T-helper 17 cell (primary cell): ENCODE data around the gene RPN2. TPM values are rescaled to one million over a fixed set of nuclear protein-coding genes. Genes with fewer than 3 reads are reported as not detected.

Source experiments
- ATAC-seq: fragments of 150-1000 bp; cut with Tn5 transposase; 2 replicates; pipeline ENCODE4 v1.10.0; 2021; ENCODE audit warnings: mild to moderate bottlenecking, moderate library complexity
- DNase-seq, 3 donors: peaks; one replicate each; pipeline versions ENCODE4 v3.0.0 to v3.0.0-alpha.2; 2020 to 2021
- H3K9me3 ChIP-seq: one replicate; pipeline ENCODE4 v1.7.0; 2013; ENCODE audit warnings: low read length, mild to moderate bottlenecking; ENCODE audit not compliant: control insufficient read depth, poor library complexity, severe bottlenecking
- H3K27ac Mint-ChIP-seq: one replicate; pipeline ENCODE4 v1.8.0; 2022; ENCODE audit warnings: mild to moderate bottlenecking, moderate library complexity, mixed read lengths
- H3K27me3 Mint-ChIP-seq: one replicate; pipeline ENCODE4 v1.8.0; 2022; ENCODE audit warnings: mixed read lengths
- H3K36me3 Mint-ChIP-seq: one replicate; pipeline ENCODE4 v1.8.0; 2022; ENCODE audit warnings: low read depth, mixed read lengths
- H3K4me1 Mint-ChIP-seq: one replicate; pipeline ENCODE4 v1.8.0; 2022; ENCODE audit warnings: mild to moderate bottlenecking, mixed read lengths
- H3K4me3 Mint-ChIP-seq: one replicate; pipeline ENCODE4 v1.8.0; 2022; ENCODE audit warnings: mild to moderate bottlenecking, moderate library complexity, mixed read lengths
- total RNA-seq, 4 donors: library from RNA in 2 of 4; stranded (reverse) in 2 of 4; gene quantifications; one replicate each; pipeline ENCODE4 v1.2.3 and lab custom pipeline; 2022 to 2026

Gene RPN2
- total RNA-seq, 2 donors from 2014 or later, result 107 to 120 TPM

DNA sequence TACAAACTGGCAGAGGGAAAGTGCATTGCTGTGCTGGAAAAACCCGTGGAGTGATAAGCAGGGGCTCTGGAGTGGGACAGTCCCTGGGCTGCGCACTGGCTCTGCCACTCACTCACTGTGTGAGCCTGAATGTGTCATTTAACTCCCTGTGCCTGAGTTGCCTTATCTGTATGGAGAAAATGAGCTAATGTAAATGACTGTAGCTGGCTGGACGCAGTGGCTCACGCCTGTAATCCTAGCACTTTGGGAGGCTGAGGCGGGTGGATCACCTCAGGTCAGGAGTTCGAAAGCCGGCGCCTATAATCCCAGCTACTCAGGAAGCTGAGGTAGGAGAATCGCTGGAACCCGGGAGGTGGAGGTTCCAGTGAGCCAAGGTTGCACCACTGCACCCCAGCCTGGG, 18.4 kb upstream of the RPN2 start:
- ATAC-seq, result no peak
- peaks cover 2% of the 10 kb centered on the region for H3K36me3 Mint-ChIP-seq

DNA sequence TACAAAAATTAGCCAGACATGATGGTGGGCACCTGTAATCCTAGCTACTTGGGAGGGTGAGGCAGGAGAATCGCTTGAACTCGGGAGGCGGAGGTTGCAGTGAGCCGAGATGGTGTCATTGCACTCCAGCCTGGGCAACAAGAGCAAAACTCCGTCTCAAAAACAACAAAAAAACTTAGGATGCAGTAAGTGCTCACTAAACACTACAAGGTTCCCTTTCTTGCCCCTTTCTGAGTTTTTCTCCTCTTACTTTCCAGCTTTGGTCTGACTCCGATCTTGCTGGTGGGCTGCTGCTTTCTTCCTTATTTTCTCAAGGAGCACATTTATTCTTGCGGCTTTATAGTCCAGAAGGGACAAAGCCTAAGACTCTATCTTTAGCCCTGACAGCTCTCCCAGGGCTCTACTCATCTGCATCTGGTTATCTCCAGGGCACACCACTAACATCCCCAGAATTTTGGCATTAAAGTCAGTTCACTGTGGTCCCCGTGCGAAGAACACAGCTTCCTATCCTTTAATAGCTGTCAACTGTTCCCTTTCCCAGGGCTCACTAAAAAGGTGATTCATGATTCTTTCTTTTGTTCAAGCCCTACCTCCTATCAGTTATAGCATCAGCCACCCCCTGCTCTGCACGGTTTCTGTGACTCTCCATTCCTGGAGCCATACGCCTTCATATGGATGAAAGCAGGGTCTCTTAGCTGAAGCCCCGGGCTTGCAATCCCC, 17.1 kb upstream of the RPN2 start:
- ATAC-seq (no peak), DNase-seq (no peak)
- peak overlapping the region; percentile 16 for H3K27ac Mint-ChIP-seq
- peaks cover 10% of the 10 kb centered on the region for H3K27me3 Mint-ChIP-seq
- no peak overlapping the region for H3K4me3 Mint-ChIP-seq
- H3K36me3 Mint-ChIP-seq, result peaks cover 2% of the 10 kb centered on the region
- H3K9me3 ChIP-seq, result no peaks in the 10 kb centered on the region
- H3K4me1 Mint-ChIP-seq, result peaks cover 5% of the 10 kb centered on the region

More for the DNA sequence above, 18.4 kb upstream of the RPN2 start:
- H3K27ac Mint-ChIP-seq, result no peak overlapping the region
- DNase-seq, result no peak
- peaks cover 5% of the 10 kb centered on the region for H3K4me1 Mint-ChIP-seq
- H3K9me3 ChIP-seq, result no peaks in the 10 kb centered on the region
- peaks cover 6% of the 10 kb centered on the region for H3K27me3 Mint-ChIP-seq
- no peak overlapping the region for H3K4me3 Mint-ChIP-seq

DNA sequence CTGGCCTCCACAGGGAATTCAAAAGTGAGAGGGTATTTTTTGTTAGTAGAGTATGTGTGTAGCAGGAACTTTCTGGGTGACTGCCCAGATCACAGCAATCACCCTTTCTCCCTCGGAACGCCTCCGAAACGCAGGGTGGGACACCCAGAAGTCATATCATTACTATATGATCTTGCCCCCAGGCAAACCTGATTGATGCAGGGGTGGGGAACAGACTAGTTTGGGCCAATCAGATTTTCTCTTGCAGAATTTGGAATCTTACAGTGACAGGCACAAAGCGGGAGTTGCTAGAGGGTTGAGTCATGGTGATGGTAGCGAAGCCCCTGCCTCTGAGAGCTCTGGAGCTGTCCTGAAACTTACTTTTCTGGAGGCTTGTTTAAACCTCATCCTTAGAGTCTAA, 16.5 kb upstream of the RPN2 start:
- no peaks in the 10 kb centered on the region for H3K9me3 ChIP-seq
- Mint-ChIP-seq H3K4me1 (peaks cover 5% of the 10 kb centered on the region), H3K4me3 (no peak overlapping the region), H3K36me3 (peaks cover 2% of the 10 kb centered on the region), H3K27ac (peak overlapping the region; percentile 16), H3K27me3 (peaks cover 10% of the 10 kb centered on the region)
- ATAC-seq (no peak), DNase-seq (no peak)

DNA sequence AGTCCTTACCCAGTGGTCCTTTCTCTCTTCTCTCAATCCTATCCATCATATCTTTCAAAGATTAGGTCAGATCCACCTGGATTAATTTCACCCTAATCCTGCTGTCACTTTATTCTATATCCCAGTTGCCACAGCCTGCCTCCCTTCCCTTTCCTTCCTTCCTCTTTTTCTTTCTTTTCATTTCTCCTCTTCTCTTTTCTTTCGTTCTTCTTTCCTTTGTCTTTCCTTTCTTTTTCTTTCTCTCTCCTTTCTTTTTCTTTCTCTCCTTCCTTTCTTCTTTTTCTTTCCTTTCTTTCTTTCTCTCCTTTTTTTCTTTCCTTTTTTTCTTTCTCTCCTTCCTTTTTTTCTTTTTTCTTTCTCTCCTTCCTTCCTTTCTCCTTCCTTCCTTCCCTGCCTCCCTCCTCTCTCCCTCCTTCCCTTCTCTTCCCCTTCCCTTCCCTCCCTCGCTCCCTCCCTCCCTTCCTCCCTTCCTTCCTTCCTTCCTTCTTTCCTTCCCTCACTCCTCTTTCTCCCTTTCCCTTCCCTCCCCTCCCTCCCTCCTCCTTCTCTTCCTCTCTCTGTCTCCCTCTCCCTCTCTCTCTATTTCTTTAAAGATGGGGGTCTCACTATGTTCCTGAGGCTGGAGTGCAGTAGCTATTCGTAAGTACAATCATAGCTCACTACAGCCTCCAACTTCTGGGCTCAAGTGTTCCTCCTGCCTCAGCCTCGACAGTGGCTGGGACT, 15.1 kb upstream of the RPN2 start:
- H3K4me1 Mint-ChIP-seq, result peaks cover 2% of the 10 kb centered on the region
- peaks cover 2% of the 10 kb centered on the region for H3K36me3 Mint-ChIP-seq
- DNase-seq (no peak), ATAC-seq (no peak)
- no peak overlapping the region for H3K4me3 Mint-ChIP-seq
- no peaks in the 10 kb centered on the region for H3K9me3 ChIP-seq
- H3K27ac Mint-ChIP-seq, result no peak overlapping the region
- H3K27me3 Mint-ChIP-seq, result peaks cover 10% of the 10 kb centered on the region

DNA sequence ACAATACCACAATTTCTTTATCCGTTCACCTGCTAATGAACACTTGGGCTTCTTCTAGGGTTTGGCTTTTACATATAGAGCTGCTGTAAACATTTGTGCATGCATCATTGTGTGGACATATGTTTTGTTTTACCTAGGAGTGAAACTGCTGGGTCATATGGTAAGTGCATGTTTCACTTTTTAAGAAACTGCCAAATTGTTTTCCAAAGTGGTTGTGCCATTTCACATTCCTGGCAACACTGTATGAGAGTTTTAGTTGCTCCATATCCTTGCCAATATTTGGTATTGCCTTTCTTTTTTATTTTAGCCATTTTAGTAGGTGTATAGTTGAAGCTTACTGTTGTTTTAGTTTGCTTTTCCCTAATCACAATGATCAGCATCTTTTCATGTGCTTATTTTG, 14.1 kb upstream of the RPN2 start:
- ATAC-seq (no peak), DNase-seq (no peak)
- Mint-ChIP-seq H3K4me1 (peaks cover 2% of the 10 kb centered on the region), H3K4me3 (no peak overlapping the region), H3K27me3 (peaks cover 10% of the 10 kb centered on the region), H3K36me3 (peaks cover 2% of the 10 kb centered on the region), H3K27ac (no peak overlapping the region)
- H3K9me3 ChIP-seq, result no peaks in the 10 kb centered on the region

DNA sequence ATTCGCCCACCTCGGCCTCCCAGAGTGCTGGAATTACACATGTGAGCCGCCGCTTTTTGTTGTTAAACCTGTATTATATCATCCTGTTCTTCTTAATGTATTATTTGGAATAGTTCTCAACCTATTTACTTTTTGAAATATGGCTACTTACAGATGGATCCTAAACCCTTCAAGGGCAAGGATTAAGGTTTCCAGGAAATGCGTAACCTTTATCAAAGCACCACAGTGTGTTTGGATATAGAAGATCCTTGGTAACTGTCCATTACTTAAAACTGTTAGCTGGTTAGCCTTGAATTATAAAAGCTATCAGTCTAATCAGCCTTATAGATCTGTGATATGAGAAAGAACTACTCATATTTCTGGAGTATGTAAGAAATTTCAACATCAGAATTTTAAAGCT, 12.3 kb upstream of the RPN2 start:
- no peak for ATAC-seq
- Mint-ChIP-seq H3K4me3 (no peak overlapping the region), H3K27ac (no peak overlapping the region), H3K27me3 (peaks cover 10% of the 10 kb centered on the region), H3K36me3 (peaks cover 5% of the 10 kb centered on the region), H3K4me1 (peaks cover 2% of the 10 kb centered on the region)
- H3K9me3 ChIP-seq, result no peaks in the 10 kb centered on the region
- DNase-seq, result no peak

DNA sequence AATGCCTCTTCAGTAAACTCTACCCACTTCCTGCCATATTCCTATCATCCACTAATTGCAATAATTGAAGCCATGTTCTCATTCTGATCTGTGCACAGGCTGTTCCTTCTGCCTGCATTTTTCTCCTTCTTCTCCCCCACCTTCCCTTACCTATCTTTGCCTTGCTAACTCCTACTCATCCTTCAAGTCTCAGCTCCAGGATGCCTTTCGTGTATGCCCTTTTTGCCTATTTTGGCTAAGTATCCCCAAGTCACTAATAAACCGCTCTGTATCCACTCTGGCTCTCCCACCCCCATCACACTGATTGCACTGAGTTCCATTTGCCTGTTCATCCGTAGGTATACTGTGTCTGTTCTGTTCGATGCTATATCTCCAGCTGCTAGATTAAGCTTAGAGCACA, 6.3 kb upstream of the RPN2 start:
- Mint-ChIP-seq H3K27me3 (peaks cover 16% of the 10 kb centered on the region), H3K4me1 (peaks cover 4% of the 10 kb centered on the region), H3K36me3 (peaks cover 15% of the 10 kb centered on the region), H3K4me3 (no peak overlapping the region), H3K27ac (no peak overlapping the region)
- no peak for DNase-seq
- no peaks in the 10 kb centered on the region for H3K9me3 ChIP-seq
- no peak for ATAC-seq

DNA sequence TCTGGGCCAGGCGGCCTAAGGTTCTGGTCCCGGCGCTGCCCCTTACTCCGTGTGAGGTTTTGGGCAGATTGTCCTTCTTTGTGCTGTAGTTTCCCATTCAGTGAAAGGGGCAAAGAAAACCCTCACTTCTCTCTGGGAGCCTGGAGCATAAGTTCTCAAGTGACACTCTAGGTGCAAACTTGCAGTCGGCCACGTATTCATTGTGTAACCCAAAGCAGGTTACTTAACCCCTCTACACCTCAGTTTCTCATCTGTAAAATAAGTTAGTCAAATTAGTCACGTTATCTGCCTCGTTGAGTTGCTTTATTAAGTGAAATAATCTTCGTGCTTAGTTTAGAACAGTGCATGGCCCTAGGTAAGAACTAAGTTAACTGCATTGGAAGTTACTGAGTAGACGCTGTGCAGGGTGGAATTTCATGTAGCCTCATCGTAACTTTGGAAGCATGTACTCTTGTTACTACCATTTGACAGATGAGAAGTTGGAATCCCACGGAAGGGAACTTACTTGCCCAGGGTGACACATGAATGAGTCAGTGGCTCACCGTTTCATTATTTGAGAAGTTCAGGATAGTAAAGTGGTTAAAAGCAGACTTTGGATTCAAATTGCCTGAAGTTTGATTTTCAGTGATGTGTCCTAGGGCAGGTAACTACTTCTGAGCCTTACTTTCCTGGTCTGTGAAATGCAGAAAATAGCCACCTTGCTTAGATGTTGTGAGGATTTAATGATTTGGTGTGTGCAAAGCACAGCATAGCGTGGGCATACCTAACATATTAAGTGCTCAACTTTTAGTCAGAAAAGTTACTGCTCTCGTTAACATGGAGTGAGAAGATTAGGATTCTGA, 774 bp downstream of the RPN2 start:
- no peak for DNase-seq

DNA sequence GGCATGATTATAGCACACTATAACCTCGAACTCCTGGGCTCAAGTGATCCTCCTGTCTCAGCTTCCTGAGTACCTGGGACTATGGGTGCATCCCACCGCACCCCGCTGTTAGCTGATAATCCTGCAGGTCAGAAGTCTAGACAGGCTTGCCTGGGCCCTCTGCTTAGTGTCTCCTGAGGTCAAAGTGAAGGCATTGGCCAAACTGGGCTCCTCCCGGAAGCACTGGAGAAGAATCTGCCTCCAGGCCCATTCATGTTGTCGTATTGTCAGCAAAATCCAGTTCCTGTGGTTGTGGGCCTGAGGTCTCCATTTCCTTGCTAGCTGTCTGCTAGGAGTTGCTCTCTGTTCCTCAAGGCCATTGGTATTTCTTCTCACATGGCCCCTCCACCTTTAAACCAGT, 6.6 kb downstream of the RPN2 start:
- Mint-ChIP-seq H3K27ac (no peak overlapping the region), H3K4me3 (no peak overlapping the region), H3K27me3 (no peaks in the 10 kb centered on the region), H3K36me3 (peaks cover 14% of the 10 kb centered on the region), H3K4me1 (peaks cover 54% of the 10 kb centered on the region)
- H3K9me3 ChIP-seq, result no peaks in the 10 kb centered on the region
- ATAC-seq (no peak), DNase-seq (no peak)

More for the DNA sequence above, 774 bp downstream of the RPN2 start:
- H3K27me3 Mint-ChIP-seq, result no peaks in the 10 kb centered on the region
- peaks cover 7% of the 10 kb centered on the region for H3K36me3 Mint-ChIP-seq
- H3K9me3 ChIP-seq, result no peaks in the 10 kb centered on the region
- no peak for ATAC-seq
- peak overlapping the region; percentile 96 for H3K4me3 Mint-ChIP-seq
- H3K4me1 Mint-ChIP-seq, result peaks cover 39% of the 10 kb centered on the region
- peak overlapping the region; percentile 98 for H3K27ac Mint-ChIP-seq

DNA sequence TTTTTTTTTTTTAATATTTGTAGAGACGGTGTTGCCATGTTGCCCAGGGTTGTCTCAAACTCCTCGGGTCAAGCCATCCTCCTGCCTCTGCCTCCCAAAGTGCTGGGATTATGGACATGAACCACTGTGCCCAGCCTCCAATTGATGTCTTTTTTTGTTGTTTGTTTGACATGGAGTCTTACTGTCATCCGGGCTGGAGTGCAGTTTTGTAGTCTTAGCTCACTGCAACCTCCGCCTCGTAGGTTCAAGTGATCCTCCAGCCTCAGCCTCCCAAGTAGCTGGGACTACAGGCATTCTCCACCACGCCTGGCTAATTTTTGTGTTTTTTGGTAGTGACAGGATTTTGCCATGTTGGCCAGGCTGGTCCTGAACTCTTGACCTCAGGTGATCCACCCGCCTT, 9.7 kb downstream of the RPN2 start:
- Mint-ChIP-seq H3K4me3 (no peak overlapping the region), H3K36me3 (peaks cover 9% of the 10 kb centered on the region), H3K27ac (peak overlapping the region; percentile 76), H3K27me3 (no peaks in the 10 kb centered on the region), H3K4me1 (peaks cover 58% of the 10 kb centered on the region)
- H3K9me3 ChIP-seq, result no peaks in the 10 kb centered on the region
- no peak for ATAC-seq
- DNase-seq, result no peak

DNA sequence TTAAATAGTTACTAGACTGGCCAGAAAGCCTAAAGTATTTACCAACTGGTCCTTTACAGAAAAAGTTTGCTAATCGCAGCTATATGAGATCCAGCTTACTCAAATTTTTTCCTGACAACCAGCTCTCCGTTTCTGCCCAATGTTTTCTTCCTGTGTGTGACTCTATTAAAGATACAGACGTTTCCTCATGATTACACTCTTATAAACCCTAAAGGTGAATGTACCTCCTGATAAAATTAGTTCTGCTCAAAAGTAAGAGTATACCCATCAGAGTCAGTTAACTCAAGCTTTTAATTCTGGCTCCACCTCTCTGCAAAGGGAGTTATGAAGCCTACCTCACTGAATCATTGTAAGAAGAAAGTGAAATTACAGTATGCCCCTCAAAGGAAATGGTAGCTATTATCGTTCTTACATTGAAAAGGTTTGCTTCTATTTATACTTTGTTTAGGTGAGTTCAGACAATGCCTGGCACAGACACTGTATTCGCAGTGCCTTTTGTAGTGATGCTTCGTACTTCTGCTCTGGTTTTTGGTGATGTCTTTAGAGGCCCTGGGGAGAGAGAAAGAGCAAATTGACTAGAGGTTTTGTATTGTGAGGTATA, 10.4 kb downstream of the RPN2 start:
- no peak for DNase-seq
- H3K27ac Mint-ChIP-seq, result peak overlapping the region; percentile 76
- ATAC-seq, result no peak
- H3K36me3 Mint-ChIP-seq, result peaks cover 9% of the 10 kb centered on the region
- H3K4me3 Mint-ChIP-seq, result peak overlapping the region; percentile 59
- no peaks in the 10 kb centered on the region for H3K27me3 Mint-ChIP-seq
- peaks cover 55% of the 10 kb centered on the region for H3K4me1 Mint-ChIP-seq
- H3K9me3 ChIP-seq, result no peaks in the 10 kb centered on the region

DNA sequence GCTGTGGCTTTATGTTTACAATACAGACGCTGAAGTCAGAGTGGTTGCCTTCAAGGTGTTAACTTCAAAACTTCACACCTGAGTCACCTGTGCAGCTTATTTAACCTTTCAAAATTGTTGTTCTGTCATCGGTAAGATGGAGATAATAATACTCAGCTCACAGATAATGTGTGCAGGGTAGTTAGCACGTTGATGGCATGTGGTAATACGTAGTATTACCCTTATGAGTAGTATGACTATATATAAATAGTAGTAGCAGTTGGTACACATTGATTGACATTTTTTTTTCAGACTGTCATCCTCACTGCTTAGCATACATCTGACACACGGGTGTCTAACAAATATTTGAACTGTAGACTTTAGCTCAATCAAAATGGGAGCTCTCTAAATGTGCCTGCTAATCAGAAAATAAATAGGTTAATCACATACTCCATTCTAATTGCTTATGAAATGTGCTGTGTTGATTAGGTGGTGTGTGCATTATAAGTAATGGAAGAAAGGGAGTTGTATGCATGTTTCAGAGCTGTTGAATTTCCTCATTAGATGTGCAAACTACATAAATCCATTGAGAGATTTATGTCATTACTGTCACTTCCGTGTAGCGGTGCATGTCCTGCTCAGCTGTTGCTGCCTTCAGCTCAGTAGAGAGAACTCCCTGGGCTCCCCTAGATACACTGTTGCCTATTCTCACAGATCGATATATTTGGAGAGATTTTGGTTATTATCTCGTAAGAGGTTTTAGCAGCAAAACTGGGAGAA, 11.4 kb downstream of the RPN2 start:
- no peaks in the 10 kb centered on the region for H3K9me3 ChIP-seq
- Mint-ChIP-seq H3K4me1 (peaks cover 60% of the 10 kb centered on the region), H3K27ac (peak overlapping the region; percentile 76), H3K27me3 (no peaks in the 10 kb centered on the region), H3K4me3 (peak overlapping the region; percentile 59), H3K36me3 (peaks cover 11% of the 10 kb centered on the region)
- ATAC-seq (no peak), DNase-seq (no peak)
